Hematopoietic multipotent progenitor cell (in vitro differentiated cells): ENCODE results near the gene IPO5. TPM values are rescaled to one million over a fixed set of nuclear protein-coding genes. Genes with fewer than 3 reads are reported as not detected.

Source experiments
- DNase-seq, 3 donors: peaks; one replicate each; pipeline ENCODE4 v3.0.0-alpha.2; 2011 to 2015; ENCODE audit warnings: low read depth in 2 of 3, low spot score in 2 of 3
- small RNA-seq: library from RNA; depleted of rRNA; stranded (forward); fragments of <200 nt; gene quantifications from one replicate; pipeline ENCODE3, GENCODE V24; 2012
- total RNA-seq: library from RNA; depleted of rRNA; stranded (reverse); fragments of >200 nt; gene quantifications from one replicate; pipeline ENCODE4 v1.2.3, GENCODE V29; 2012

Gene IPO5
- total RNA-seq, 1 donor, result 69.5 TPM

GRCh38 chr13:98054301-98054700 lies 100.8 kb downstream of the IPO5 start:
- DNase-seq, result no peak

DNA sequence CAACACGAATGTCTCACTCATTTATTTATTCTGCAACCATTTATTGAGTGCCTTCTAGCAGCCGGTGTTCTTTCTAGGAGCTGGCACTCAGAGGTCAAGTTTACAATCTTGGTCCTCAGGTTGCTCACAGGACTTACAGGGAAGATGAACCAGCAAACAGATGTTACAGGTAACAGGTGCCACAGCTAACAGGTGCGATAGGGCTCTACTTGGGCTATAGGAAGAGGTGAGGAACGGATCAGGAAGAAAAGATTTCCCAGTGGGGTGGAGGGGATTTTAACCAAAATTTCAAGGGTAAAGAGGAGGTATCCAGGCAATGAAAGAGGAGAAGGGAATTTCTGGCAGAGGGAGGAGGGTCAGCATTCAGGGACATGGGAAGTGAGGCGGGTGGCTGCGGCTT lies 102.1 kb downstream of the IPO5 start:
- no peak for DNase-seq

DNA sequence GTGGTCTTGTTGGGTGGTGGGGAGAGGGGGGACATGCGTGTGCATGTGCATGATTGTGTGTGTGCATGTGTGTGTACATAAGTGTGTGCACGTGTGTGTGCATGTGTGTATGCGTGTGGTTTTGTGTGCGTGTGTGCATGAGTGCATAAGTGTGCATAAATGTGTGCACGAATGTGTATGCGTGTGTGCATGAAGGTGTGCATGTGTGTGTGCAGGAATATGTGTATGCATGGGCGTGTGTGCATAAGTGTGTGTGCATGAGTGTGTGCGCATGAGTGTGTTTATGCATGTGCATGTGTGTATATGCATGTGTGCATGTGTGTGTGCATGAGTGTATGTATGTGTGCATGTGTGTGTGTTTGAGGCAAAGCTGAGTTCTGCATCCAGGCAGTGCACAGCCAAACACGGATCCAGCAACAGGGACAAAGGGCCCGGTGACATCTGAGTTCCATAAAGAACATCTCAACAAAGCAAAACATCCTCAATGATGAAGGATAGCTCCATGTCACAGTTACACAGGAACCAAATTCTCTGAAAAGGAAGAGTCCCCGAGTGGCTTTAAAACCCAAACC lies 103.5 kb downstream of the IPO5 start:
- no peak for DNase-seq

DNA sequence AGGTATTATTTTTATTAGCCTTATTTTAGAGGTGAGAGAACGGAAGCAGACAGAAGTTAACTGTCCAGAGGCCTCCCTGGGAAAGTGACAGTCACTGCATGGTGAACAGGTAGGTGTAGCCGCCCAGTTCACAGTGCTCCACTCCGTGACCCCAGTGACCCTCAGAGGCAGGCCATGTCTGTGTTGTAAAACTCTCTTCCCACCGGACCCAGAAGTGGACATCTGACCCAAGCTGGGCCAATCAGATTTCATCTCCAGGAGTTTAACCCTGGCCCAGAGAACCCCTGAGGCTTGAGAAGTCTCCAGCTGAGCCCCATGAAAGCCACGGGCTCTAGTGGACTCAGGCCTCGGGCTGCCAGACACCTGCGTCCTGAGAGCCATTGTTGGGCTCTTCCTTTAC lies 105.8 kb downstream of the IPO5 start:
- no peak for DNase-seq

DNA sequence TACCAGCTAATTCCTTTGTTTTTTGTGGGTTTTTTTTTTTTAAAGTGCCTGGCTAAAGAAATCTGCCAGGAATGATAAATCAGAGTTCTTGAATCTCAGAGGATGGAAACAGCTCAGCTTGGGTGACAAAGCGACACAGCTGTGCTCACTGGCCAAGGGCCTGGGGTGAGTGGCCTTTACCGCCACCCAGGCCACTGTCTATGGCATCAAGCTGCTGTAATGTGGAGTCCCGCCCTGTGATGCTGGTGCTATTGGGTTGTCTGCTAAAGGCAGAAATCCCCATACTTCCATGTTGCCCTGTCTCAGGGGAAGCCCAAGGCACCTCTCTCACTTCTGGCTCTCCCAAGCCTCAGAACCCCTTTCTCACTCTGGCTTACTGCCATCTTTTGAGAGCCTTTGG lies 106.8 kb downstream of the IPO5 start:
- no peak for DNase-seq

DNA sequence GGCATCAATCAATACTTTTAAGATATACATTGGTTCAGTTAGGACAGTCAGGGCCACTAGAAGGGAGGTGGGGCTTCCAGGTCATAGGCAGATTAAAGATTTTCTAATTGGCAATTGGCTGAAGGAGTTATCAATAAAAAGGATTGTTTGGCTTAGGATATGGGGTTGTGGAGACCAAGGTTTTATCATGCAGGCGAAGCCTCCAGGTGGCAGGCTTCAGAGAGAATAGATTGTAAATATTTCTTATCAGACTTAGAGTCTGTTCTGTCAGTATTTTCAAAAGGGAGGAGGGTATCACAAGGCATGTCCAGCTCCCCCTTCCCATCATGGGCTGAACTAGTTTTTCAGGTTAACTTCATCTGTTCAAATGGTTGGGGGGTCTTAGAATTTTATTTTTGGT lies 112.0 kb downstream of the IPO5 start:
- DNase-seq, result no peak

DNA sequence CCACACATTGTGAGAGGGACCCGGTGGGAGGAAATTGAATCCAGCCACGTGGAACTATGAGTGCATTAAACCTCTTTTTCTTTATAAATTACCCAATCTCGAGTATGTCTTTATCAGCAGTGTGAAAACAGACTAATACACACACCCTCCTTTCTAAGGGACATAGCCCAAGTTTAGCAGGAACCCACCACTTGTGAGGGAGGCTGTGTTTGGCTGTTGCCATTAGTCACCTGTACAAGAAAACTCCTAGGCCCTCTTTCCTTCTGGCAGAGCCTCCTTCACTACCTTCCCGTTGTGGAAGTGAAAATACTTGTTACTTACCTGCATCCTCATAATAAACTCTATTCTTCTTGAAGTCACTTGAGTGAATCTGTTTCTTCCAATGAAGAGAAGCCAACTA lies 113.2 kb downstream of the IPO5 start:
- no peak for DNase-seq

DNA sequence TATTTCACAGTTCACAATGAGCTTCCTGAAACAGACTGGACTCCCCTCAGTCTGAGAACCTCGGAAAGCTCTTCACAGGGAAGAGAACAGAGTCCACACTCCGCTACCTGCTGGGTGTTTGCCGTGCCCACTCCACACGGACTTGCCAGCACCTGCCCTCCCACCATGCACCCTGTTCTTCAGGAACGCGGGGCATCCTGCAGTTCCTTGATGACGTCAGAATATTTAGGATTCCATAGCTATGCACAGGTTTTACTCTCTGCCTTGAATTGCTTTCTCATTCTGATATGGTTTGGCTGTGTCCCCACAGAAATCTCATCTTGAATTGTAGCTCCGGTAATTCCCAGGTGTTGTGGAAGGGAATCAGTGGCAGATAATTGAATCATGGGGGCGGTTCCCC lies 115.0 kb downstream of the IPO5 start:
- DNase-seq, result no peak

GRCh38 chr13:98069985-98070384 lies 116.5 kb downstream of the IPO5 start:
- DNase-seq, result no peak

DNA sequence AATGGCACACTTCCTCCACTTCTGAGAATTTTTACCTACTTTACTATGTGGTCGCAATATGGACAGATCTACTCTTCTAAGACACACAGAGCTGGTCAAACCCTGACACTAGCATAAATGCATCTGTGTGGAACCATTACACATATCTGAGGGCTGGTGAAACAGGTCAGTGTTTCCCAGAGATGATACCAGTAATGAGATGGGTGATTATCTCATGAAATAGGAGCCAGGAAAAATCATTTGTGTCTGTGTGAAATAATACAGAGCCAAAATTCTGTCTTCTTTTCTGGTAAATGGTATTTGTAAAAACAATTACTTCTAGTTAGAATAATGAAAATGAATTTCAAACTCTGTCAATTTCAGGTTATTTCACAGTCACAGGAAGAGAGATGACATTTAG lies 117.8 kb downstream of the IPO5 start:
- no peak for DNase-seq

- no peak for DNase-seq
These were observed 119.0 kb downstream of the IPO5 start for GRCh38 chr13:98072476-98072875.

Small RNA genes lying within 50 kb of the gene (small RNA-seq; reads per million reads assigned to genes)
- gene FTLP8, result not detected

Other genes with a start within 250 kb of the IPO5 start
- gene FARP1, start 189.4 kb downstream of the IPO5 start, total RNA-seq, result 0.27 TPM
- under 0.01 TPM for gene RNF113B, start 223.6 kb downstream of the IPO5 start, total RNA-seq